Measurements from ENCODE around the gene CACNG4. TPM values are rescaled to one million over a fixed set of nuclear protein-coding genes. Genes with fewer than 3 reads are reported as not detected.

Gene CACNG4
- total and polyA plus RNA-seq, 12 donors, result 0.11 to 2.4 (median 0.88) TPM; not detected in 4

- Histone ChIP-seq H3K4me1 (replicated peaks in 1 of 2) (no peaks in the 10 kb centered on the region), H3K9me3 (replicated peaks in 1 of 3) (no peaks in the 10 kb centered on the region), H3K4me3 (no peak overlapping the region), H3K36me3 (replicated peaks in 1 of 2) (no peaks in the 10 kb centered on the region), H3K27me3 (no peaks in the 10 kb centered on the region), H3K27ac (no peak overlapping the region)
- intact Hi-C loops (cut with DNase I), result no loop called here
- no peak for TF ChIP-seq CTCF (IDR thresholded peaks at IDR 0.05)
- TF ChIP-seq POLR2A (IDR thresholded peaks at IDR 0.05), result no peak
- no peak for DNase-seq
- WGBS, 4 donors, result 80 to 88% (median 82%) methylated on average over 11 to 12 of the region's 12 CpGs
Measured at GRCh38 chr17:66994930-66995535, 30.5 kb downstream of the CACNG4 start.

- no peaks in the 10 kb centered on the region for H3K27me3 ChIP-seq
- no peak overlapping the region for H3K4me3 ChIP-seq
- no peak for DNase-seq
- intact Hi-C loops (cut with DNase I), result no loop called here
- H3K4me1 ChIP-seq (replicated peaks in 1 of 2), result no peaks in the 10 kb centered on the region
- TF ChIP-seq POLR2A (IDR thresholded peaks at IDR 0.05), result no peak
- TF ChIP-seq CTCF (IDR thresholded peaks at IDR 0.05), result no peak
- H3K27ac ChIP-seq, result no peak overlapping the region
- 86 to 94% (median 92%) methylated on average over 7 of the region's 7 CpGs for WGBS, 4 donors
- H3K36me3 ChIP-seq (replicated peaks in 1 of 2), result no peaks in the 10 kb centered on the region
- no peaks in the 10 kb centered on the region for H3K9me3 ChIP-seq (replicated peaks in 1 of 3)
Measured at GRCh38 chr17:66995944-66996343, 31.4 kb downstream of the CACNG4 start.

GRCh38 chr17:66996926-66997325, 32.4 kb downstream of the CACNG4 start:
- H3K4me1 ChIP-seq (replicated peaks in 1 of 2), result no peaks in the 10 kb centered on the region
- TF ChIP-seq POLR2A (IDR thresholded peaks at IDR 0.05), result no peak
- no peak for TF ChIP-seq CTCF (IDR thresholded peaks at IDR 0.05)
- no peaks in the 10 kb centered on the region for H3K9me3 ChIP-seq (replicated peaks in 1 of 3)
- DNase-seq, result no peak
- no peaks in the 10 kb centered on the region for H3K36me3 ChIP-seq (replicated peaks in 1 of 2)
- H3K27ac ChIP-seq, result no peak overlapping the region
- no peak overlapping the region for H3K4me3 ChIP-seq
- no peaks in the 10 kb centered on the region for H3K27me3 ChIP-seq
- intact Hi-C loops (cut with DNase I), result no loop called here
- 81 to 93% (median 92%) methylated on average over 5 of the region's 5 CpGs for WGBS, 4 donors

- 78 to 92% (median 88%) methylated on average over 2 of the region's 2 CpGs for WGBS, 4 donors
- Histone ChIP-seq H3K27ac (no peak overlapping the region), H3K4me3 (no peak overlapping the region), H3K4me1 (replicated peaks in 1 of 2) (no peaks in the 10 kb centered on the region), H3K27me3 (no peaks in the 10 kb centered on the region), H3K36me3 (replicated peaks in 1 of 2) (no peaks in the 10 kb centered on the region), H3K9me3 (replicated peaks in 1 of 3) (no peaks in the 10 kb centered on the region)
- TF ChIP-seq POLR2A (IDR thresholded peaks at IDR 0.05) (no peak), CTCF (IDR thresholded peaks at IDR 0.05) (no peak)
- DNase-seq, result no peak
- intact Hi-C loops (cut with DNase I), result loop anchor here in 1 of 2 donors (10.0 kb wide), 1 partner anchor 58 kb away; no protein-coding TSS in a partner anchor
Measured at GRCh38 chr17:67003231-67003630, 38.7 kb downstream of the CACNG4 start.
